GM12873 (cell line): Measurements from ENCODE around the gene MED12.

Experiments
- CTCF ChIP-seq: IDR thresholded peaks from 2 replicates; pipeline ENCODE4 v1.5.1; 2012; ENCODE audit warnings: low read depth, mild to moderate bottlenecking, moderate library complexity, low read length, control low read depth; ENCODE audit not compliant: insufficient read depth; ENCODE audit errors: missing control alignments

The MED12 gene

GRCh38 chrX:71173440-71173839, 55.0 kb downstream of the MED12 start:
- TF ChIP-seq CTCF = no peak

DNA sequence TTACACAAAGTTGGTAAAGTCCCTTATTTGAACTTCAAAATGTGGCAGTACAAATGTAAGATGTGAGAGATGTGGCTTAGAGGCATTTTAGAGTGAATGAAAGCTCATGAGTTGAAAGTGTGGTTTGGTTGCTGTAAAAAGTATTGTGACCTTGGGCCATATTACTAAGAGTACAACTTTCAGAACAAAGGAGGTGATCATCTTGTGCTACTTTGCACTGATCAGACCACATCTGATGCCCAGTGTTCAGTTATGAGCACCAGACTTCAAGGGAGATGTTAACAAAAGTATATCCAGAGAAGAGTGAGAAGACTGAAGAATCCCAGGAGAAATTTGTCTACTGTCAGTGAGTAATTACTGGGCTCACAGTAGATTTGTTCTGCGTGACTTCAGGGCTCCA, 56.4 kb downstream of the MED12 start:
- TF ChIP-seq CTCF = no peak

DNA sequence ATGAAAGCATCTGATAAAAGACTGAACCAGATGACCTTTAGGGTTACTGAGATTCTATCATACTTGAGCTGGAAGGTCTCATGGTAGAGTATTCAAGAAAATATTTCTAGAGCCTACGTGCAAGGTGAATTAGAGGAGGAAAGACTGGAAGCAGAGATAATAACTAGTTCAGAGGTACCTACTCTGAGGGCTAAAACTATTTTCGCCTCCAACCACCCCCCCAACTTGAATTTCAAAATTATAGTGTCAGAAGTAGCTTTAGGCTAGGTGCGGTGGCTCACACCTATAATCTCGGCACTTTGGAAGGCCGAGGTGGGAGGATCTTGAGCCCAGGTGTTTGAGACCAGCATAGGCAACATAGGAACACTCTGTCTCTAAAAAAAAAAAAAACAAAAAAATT, 57.1 kb downstream of the MED12 start:
- TF ChIP-seq CTCF = no peak

DNA sequence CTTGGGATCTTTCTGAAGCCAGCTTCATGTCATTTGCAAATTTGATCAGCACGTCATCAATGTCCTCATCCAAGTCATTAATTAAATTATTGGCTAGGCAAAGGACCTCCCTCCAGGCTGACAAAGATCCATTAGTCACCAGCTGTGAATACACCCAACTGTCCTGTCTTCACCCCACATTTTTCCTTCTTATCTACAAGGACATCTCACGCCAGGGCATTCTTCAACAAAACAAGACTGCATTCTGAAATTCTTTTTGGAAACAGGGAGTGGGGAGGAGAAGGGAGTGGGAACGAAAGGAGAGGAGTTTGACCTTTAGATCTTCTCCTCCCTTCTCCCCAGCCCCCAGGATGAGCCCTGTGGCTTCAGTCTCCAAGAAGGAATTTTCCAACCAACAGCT, 58.9 kb downstream of the MED12 start:
- no peak for TF ChIP-seq CTCF

GRCh38 chrX:71178908-71179307, 60.5 kb downstream of the MED12 start:
- TF ChIP-seq CTCF = peak; percentile 74

DNA sequence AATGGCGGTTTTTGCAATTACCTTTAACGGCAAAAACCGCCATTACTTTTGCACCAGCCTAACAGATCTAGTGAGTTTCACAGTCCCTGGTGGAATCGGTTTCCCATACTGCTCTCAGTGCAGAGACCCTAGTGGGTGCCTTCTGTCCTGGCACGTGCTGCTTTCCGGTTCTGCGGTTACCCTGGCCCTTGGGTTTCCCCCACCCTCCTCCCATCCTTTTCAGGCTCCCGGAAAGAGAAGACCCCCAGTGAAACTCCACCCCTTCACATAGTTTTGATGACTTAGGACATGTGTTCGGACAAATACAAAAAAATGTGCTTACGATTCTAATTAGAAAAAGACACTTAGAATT, 63.1 kb downstream of the MED12 start:
- no peak for TF ChIP-seq CTCF

GRCh38 chrX:71181910-71182799, 63.8 kb downstream of the MED12 start:
- no peak for TF ChIP-seq CTCF
